PC-9 (cell line): ENCODE measurements around the gene FOXC2. TPM values are rescaled to one million over a fixed set of nuclear protein-coding genes. Genes with fewer than 3 reads are reported as not detected.

Experiments used
- BruUV-seq: library from RNA; stranded (reverse); fragments of 400-500 nt; replicated peaks from 2 replicates; lab custom pipeline; 2021; lab: Mats Ljungman, UMichigan
- CTCF ChIA-PET: fragments of 300-600 bp; sonication (Branson Sonifier 250); formaldehyde crosslinking; loops from one replicate; lab custom pipeline; 2022; ENCODE audit warnings: antibody characterized with exemption; lab: Charles Lee
- POLR2A ChIA-PET: fragments of 300-600 bp; sonication (Branson Sonifier 250); formaldehyde crosslinking; loops from one replicate; lab custom pipeline; 2022; ENCODE audit warnings: antibody characterized with exemption; ENCODE audit not compliant: unreplicated experiment; lab: Charles Lee
- DNase-seq, 2 experiments: peaks; one replicate each; pipeline versions ENCODE4 v3.0.0 to v3.0.0-alpha.2; 2015 to 2022; ENCODE audit warnings: mixed read lengths in 1 of 2
- H2AFZ ChIP-seq: fragments of 200-600 bp; sonication (generic); 2 replicates; pipeline ENCODE4 v1.8.1; 2017; ENCODE audit warnings: antibody characterized with exemption
- H3F3A ChIP-seq: fragments of 200-600 bp; sonication (generic); 2 replicates; pipeline ENCODE4 v1.8.1; 2017; ENCODE audit warnings: antibody characterized with exemption, mild to moderate bottlenecking, low read depth; ENCODE audit not compliant: insufficient read depth
- H3K27ac ChIP-seq: fragments of 200-600 bp; sonication (generic); 2 replicates; pipeline ENCODE4 v1.6.1; 2016; ENCODE audit warnings: mixed run types
- H3K27me3 ChIP-seq: fragments of 200-600 bp; sonication (generic); 2 replicates; pipeline ENCODE4 v1.6.1; 2016; ENCODE audit warnings: low read depth, mixed run types; ENCODE audit not compliant: insufficient read depth
- H3K36me3 ChIP-seq: fragments of 200-600 bp; sonication (generic); 2 replicates; pipeline ENCODE4 v1.6.1; 2016; ENCODE audit warnings: low read depth, mixed run types
- H3K4me1 ChIP-seq: fragments of 200-600 bp; sonication (generic); replicated peaks from 2 replicates; pipeline ENCODE4 v1.6.1; 2016; ENCODE audit warnings: mixed run types; ENCODE audit not compliant: insufficient read depth
- H3K4me2 ChIP-seq: fragments of 200-600 bp; sonication (generic); 2 replicates; pipeline ENCODE4 v1.6.1; 2017; ENCODE audit warnings: mixed run types
- H3K4me3 ChIP-seq: fragments of 200-600 bp; sonication (generic); 2 replicates; pipeline ENCODE4 v1.6.1; 2016; ENCODE audit warnings: mixed run types
- H3K79me2 ChIP-seq: fragments of 200-600 bp; sonication (generic); 2 replicates; pipeline ENCODE4 v1.6.1; 2017; ENCODE audit warnings: low read depth, mixed run types
- H3K9me2 ChIP-seq: fragments of 200-600 bp; sonication (generic); 2 replicates; pipeline ENCODE4 v1.8.1; 2017; ENCODE audit warnings: mild to moderate bottlenecking; ENCODE audit not compliant: insufficient read depth
- H3K9me3 ChIP-seq: fragments of 200-600 bp; sonication (generic); 2 replicates; pipeline ENCODE4 v1.8.1; 2016; ENCODE audit warnings: low read depth; ENCODE audit not compliant: insufficient read depth
- H4K20me1 ChIP-seq: fragments of 200-600 bp; sonication (generic); 2 replicates; pipeline ENCODE4 v1.8.1; 2017; ENCODE audit not compliant: insufficient read depth
- CTCF ChIP-seq: fragments of 200-600 bp; sonication (generic); conservative IDR thresholded peaks from 2 replicates; pipeline ENCODE4 v1.6.1; 2017; ENCODE audit warnings: mixed run types, antibody characterized with exemption, mild to moderate bottlenecking, moderate library complexity
- EZH2 ChIP-seq: fragments of 200-600 bp; sonication (generic); IDR thresholded peaks from 2 replicates; pipeline ENCODE4 v1.8.0; 2017; ENCODE audit warnings: antibody characterized with exemption, low read depth
- intact Hi-C: fragments of 100-400 bp; cut with micrococcal nuclease; formaldehyde crosslinking; loops from one replicate; pipeline ENCODE4 v1.10.0; 2022; ENCODE audit not compliant: unreplicated experiment
- total RNA-seq: library from RNA; stranded (reverse); gene quantifications from 2 replicates; pipeline ENCODE4 v1.2.3, GENCODE V29; 2021

Gene FOXC2
- total RNA-seq, 1 experiment from 2014 or later, result not detected

- H3K4me2 ChIP-seq, result no peak overlapping the region
- no TSS peak for BruUV-seq
Observed at GRCh38 chr16:86534779-86535615, 31.6 kb upstream of the FOXC2 start.

GRCh38 chr16:86536621-86537020, 30.0 kb upstream of the FOXC2 start:
- H3F3A ChIP-seq, result no peaks in the 10 kb centered on the region
- H3K9me2 ChIP-seq, result no peaks in the 10 kb centered on the region
- no peaks in the 10 kb centered on the region for H3K27me3 ChIP-seq
- POLR2A ChIA-PET, result interaction anchor here (0.6 kb wide), 1 partner anchor 731 kb away, joined by 3 read pairs; no protein-coding TSS in a partner anchor
- peaks cover 12% of the 10 kb centered on the region; the same call in 1 of the 2 replicates for H3K36me3 ChIP-seq
- no peaks in the 10 kb centered on the region for H3K9me3 ChIP-seq
- BruUV-seq, result no TSS peak
- H4K20me1 ChIP-seq, result no peaks in the 10 kb centered on the region
- TF ChIP-seq EZH2 (no peak), CTCF (no peak)
- no peak for DNase-seq
- CTCF ChIA-PET, result interaction anchor here (0.6 kb wide), 1 partner anchor 473 kb away, joined by 3 read pairs; no protein-coding TSS in a partner anchor
- no peak overlapping the region for H2AFZ ChIP-seq
- no peaks in the 10 kb centered on the region for H3K79me2 ChIP-seq
- H3K4me2 ChIP-seq, result no peak overlapping the region
- no peak overlapping the region for H3K4me3 ChIP-seq
- H3K27ac ChIP-seq, result no peak overlapping the region
- no peaks in the 10 kb centered on the region for H3K4me1 ChIP-seq
- intact Hi-C loops, result no loop called here

More at GRCh38 chr16:86534779-86535615, 31.6 kb upstream of the FOXC2 start:
- TF ChIP-seq EZH2 (no peak), CTCF (no peak)
- Histone ChIP-seq H3K36me3 (peaks cover 10% of the 10 kb centered on the region; the same call in 1 of the 2 replicates), H3F3A (no peaks in the 10 kb centered on the region), H4K20me1 (no peaks in the 10 kb centered on the region), H3K4me1 (no peaks in the 10 kb centered on the region), H3K9me2 (no peaks in the 10 kb centered on the region), H3K27ac (no peak overlapping the region), H3K27me3 (no peaks in the 10 kb centered on the region), H2AFZ (no peak overlapping the region), H3K9me3 (no peaks in the 10 kb centered on the region), H3K79me2 (no peaks in the 10 kb centered on the region), H3K4me3 (no peak overlapping the region)
- CTCF ChIA-PET, result no interaction called here
- intact Hi-C loops, result no loop called here
- POLR2A ChIA-PET, result interaction anchor here (0.7 kb wide), 1 partner anchor 13 kb away, joined by 3 read pairs; no protein-coding TSS in a partner anchor
- DNase-seq, result no peak

GRCh38 chr16:86537486-86537885, 29.1 kb upstream of the FOXC2 start:
- POLR2A ChIA-PET, result interaction anchor here (0.6 kb wide), 1 partner anchor 732 kb away, joined by 3 read pairs; no protein-coding TSS in a partner anchor
- TF ChIP-seq EZH2, result no peak
- no peak for TF ChIP-seq CTCF
- peaks cover 12% of the 10 kb centered on the region; the same call in 1 of the 2 replicates for H3K36me3 ChIP-seq
- no peaks in the 10 kb centered on the region for H3F3A ChIP-seq
- H3K79me2 ChIP-seq, result no peaks in the 10 kb centered on the region
- no peaks in the 10 kb centered on the region for H3K9me2 ChIP-seq
- BruUV-seq, result no TSS peak
- H3K27ac ChIP-seq, result no peak overlapping the region
- intact Hi-C loops, result no loop called here
- H4K20me1 ChIP-seq, result no peaks in the 10 kb centered on the region; the same call in 1 of the 2 replicates
- H3K4me2 ChIP-seq, result no peak overlapping the region
- H3K4me1 ChIP-seq, result no peaks in the 10 kb centered on the region
- H2AFZ ChIP-seq, result no peak overlapping the region
- H3K27me3 ChIP-seq, result no peaks in the 10 kb centered on the region
- no peak for DNase-seq
- CTCF ChIA-PET, result no interaction called here
- H3K4me3 ChIP-seq, result no peak overlapping the region
- no peaks in the 10 kb centered on the region for H3K9me3 ChIP-seq
